NCI-H345 treated with DMSO at 0.1 percent for 48 hours (cell line): ENCODE measurements around the gene EPS8.
"Not testable (repeated sequence)": the region's sequence is repeated elsewhere in the genome, so short reads cannot be mapped to it uniquely, and the experiment has no call there.

Experiments
- DNase-seq: peaks from one replicate; lab custom pipeline; 2025; ENCODE audit not compliant: unreplicated experiment; lab: John Stamatoyannopoulos, UW

The EPS8 gene

GRCh38 chr12:15762162-15762561 lies 27.0 kb downstream of the EPS8 start:
- not testable (repeated sequence) for DNase-seq

GRCh38 chr12:15757553-15758255 lies 31.5 kb downstream of the EPS8 start:
- DNase-seq = no peak

GRCh38 chr12:15756822-15757221 lies 32.4 kb downstream of the EPS8 start:
- no peak for DNase-seq

- DNase-seq = no peak
These were observed 35.0 kb downstream of the EPS8 start for GRCh38 chr12:15754233-15754632.

- DNase-seq = no peak
These were observed 36.4 kb downstream of the EPS8 start for GRCh38 chr12:15752785-15753184.

- DNase-seq = no peak
These were observed 37.4 kb downstream of the EPS8 start for GRCh38 chr12:15751741-15752140.

- DNase-seq = no peak
These were observed 39.3 kb downstream of the EPS8 start for GRCh38 chr12:15749937-15750336.

GRCh38 chr12:15741870-15742269 lies 47.3 kb downstream of the EPS8 start:
- DNase-seq = not testable (repeated sequence)

- no peak for DNase-seq
These were observed 48.1 kb downstream of the EPS8 start for GRCh38 chr12:15741082-15741481.

GRCh38 chr12:15740389-15740788 lies 48.8 kb downstream of the EPS8 start:
- not testable (repeated sequence) for DNase-seq

- DNase-seq = no peak
These were observed 50.7 kb downstream of the EPS8 start for GRCh38 chr12:15738438-15739015.

- DNase-seq = no peak
These were observed 53.2 kb downstream of the EPS8 start for GRCh38 chr12:15735837-15736615.

GRCh38 chr12:15733136-15733535 lies 56.1 kb downstream of the EPS8 start:
- DNase-seq = no peak

- no peak for DNase-seq
These were observed 56.7 kb downstream of the EPS8 start for GRCh38 chr12:15732341-15733061.

GRCh38 chr12:15731940-15732339 lies 57.2 kb downstream of the EPS8 start:
- no peak for DNase-seq

- DNase-seq = no peak
These were observed 60.1 kb downstream of the EPS8 start for GRCh38 chr12:15729097-15729496.

- DNase-seq = no peak
These were observed 61.0 kb downstream of the EPS8 start for GRCh38 chr12:15728118-15728598.

GRCh38 chr12:15726878-15727150 lies 62.4 kb downstream of the EPS8 start:
- DNase-seq = no peak

GRCh38 chr12:15726027-15726877 lies 62.9 kb downstream of the EPS8 start:
- no peak for DNase-seq

- no peak for DNase-seq
These were observed 66.2 kb downstream of the EPS8 start for GRCh38 chr12:15722951-15723350.
